GM13977 (cell line): Measurements from ENCODE around the gene POLN.

Experiments
- DNase-seq: peaks from one replicate; pipeline ENCODE4 v3.0.0; 2012; ENCODE audit warnings: low spot score
- in situ Hi-C: fragments of 300-500 bp; cut with MboI; formaldehyde crosslinking; loops from one replicate; pipeline ENCODE4 v1.12.0; 2022; ENCODE audit warnings: low sequenced_read_pairs, low pct_unique_long_range_greater_than_20kb, mixed read lengths, inconsistent platforms; ENCODE audit not compliant: unreplicated experiment
- TF ChIP-seq, protein P1 (sequence below): IDR thresholded peaks from 2 replicates; pipeline ENCODE4 v1.5.1; 2012; ENCODE audit warnings: mild to moderate bottlenecking, control low read depth; ENCODE audit not compliant: insufficient read depth; ENCODE audit errors: extremely low read depth, missing control alignments

Gene POLN

DNA sequence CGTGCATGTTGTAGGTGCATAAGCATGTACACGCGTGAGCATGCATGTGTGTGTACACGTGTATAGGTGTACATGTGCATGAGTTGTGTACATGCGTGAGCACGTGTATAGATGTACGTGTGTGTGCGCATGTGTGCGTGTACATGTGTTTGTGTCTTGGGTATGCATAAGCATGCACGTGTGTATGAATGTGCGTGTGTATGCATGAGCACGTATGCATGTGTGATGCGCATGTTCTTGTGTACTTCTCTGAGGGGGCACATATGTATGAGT lies 173.8 kb downstream of the POLN start:
- in situ Hi-C loops: no loop called here

DNA sequence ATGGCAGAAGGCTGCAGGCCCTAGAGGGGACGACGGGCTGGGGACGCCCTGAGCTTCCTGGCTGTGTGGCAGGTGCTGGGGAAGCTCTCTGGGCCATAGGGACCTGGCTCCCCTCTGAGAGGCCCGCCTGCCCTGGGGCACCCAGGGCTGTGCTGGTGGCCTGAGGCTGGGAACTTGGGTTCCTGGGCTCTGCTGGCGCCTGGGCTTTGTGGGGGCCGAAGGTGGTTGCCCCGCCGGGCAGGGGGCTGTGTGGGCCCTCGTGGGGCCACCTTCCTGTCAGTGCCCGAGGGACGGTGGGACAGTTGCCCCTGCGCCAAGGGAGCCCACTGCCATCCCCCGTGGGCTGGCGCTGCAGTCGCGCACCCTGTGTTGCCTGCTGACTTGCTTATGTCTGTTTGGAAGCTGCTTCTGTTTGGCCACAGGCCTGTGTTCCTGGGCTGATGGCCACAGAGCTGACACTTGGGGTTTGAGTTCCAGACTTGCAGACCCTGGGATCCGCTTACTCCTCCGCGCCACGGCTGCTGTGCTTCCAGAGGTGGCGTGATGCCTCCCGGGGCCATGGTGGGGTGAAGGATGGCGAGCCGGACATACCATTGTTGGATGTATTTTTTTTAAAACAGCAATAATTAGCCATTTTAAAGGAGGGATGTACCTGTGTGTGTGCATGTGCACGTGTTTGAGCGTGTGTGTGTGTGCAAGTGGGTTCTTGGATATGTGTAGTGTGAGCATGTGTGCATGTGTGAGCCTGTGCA lies 174.3 kb downstream of the POLN start:
- TF ChIP-seq, protein P1, sequence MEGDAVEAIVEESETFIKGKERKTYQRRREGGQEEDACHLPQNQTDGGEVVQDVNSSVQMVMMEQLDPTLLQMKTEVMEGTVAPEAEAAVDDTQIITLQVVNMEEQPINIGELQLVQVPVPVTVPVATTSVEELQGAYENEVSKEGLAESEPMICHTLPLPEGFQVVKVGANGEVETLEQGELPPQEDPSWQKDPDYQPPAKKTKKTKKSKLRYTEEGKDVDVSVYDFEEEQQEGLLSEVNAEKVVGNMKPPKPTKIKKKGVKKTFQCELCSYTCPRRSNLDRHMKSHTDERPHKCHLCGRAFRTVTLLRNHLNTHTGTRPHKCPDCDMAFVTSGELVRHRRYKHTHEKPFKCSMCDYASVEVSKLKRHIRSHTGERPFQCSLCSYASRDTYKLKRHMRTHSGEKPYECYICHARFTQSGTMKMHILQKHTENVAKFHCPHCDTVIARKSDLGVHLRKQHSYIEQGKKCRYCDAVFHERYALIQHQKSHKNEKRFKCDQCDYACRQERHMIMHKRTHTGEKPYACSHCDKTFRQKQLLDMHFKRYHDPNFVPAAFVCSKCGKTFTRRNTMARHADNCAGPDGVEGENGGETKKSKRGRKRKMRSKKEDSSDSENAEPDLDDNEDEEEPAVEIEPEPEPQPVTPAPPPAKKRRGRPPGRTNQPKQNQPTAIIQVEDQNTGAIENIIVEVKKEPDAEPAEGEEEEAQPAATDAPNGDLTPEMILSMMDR: no peak
- in situ Hi-C loops: no loop called here
- DNase-seq: no peak

More for the DNA sequence above, 173.8 kb downstream of the POLN start:
- DNase-seq: peak; percentile 24
- TF ChIP-seq, protein P1: no peak

DNA sequence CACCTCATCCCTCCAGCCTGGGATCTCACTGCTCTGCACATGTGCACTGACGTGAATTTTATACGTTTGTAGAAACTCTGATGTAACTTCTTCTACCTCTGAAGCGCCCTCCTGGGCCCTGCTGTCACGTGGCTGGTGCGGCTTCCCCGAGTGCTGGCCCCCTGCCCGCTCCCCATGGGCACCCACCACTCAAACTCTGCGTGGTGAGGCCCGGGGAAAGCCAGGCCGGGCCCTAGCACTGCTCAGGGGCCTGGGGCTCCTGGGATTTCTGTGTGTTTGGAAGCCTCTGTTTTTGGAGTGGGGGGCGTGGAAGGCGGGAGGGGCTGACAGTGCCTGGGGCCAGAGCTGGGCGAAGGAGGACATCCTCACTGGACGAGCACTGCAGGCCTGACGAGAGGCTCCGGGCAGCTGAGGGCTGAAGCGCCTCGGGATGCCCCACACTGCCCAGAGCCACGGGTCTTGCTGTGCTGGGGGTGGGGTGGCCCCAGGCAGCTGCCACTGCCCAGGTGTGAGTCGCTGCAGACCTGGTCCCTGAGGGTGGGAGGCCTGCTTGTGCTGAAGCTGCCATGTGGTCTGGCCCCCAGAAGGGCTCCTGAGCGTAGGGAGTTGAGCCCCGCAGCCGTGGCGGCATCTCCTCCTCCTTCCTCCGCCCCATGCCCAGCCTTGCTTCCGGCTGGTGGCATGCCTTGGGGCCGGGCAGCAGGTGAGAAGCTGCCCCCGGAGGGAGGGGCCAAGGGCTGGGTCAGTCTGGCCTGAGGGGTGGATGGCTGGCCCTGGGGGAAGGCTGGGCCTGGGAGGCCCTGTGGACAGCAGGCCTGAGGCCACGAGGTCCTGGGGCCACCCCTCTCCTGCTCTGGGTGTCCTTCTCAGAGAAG lies 175.1 kb downstream of the POLN start:
- in situ Hi-C loops: no loop called here

DNA sequence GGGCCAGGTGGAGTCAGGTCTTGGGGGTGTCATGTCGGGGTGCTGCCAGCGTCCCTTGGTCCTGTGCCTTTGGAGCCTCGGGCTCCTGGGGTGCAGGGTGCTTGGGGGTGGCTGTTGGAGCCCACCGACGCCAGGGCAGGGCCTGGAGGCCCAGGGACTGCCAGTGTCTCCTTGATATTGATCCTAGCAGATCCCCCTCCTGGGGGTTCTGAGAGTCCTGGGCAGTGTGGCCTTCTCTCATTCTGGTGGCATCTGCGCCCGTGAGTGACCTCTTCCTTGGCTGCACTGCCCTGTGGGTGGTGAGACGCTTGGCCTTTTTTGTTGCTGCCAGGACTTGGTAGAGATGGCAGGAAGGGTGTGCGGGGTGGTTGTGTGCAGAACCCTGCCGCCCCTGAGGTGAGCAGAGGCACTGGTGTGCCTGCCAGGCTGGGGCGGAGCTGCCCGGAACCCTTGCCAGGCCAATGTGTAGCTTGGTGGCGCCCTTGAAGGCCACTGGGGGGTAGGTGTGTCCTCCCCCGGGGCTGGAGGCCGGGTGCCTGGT lies 175.8 kb downstream of the POLN start:
- DNase-seq: peak; percentile 41
- TF ChIP-seq, protein P1: no peak
- in situ Hi-C loops: no loop called here

More for the DNA sequence above, 175.1 kb downstream of the POLN start:
- DNase-seq: no peak
- TF ChIP-seq, protein P1: no peak

DNA sequence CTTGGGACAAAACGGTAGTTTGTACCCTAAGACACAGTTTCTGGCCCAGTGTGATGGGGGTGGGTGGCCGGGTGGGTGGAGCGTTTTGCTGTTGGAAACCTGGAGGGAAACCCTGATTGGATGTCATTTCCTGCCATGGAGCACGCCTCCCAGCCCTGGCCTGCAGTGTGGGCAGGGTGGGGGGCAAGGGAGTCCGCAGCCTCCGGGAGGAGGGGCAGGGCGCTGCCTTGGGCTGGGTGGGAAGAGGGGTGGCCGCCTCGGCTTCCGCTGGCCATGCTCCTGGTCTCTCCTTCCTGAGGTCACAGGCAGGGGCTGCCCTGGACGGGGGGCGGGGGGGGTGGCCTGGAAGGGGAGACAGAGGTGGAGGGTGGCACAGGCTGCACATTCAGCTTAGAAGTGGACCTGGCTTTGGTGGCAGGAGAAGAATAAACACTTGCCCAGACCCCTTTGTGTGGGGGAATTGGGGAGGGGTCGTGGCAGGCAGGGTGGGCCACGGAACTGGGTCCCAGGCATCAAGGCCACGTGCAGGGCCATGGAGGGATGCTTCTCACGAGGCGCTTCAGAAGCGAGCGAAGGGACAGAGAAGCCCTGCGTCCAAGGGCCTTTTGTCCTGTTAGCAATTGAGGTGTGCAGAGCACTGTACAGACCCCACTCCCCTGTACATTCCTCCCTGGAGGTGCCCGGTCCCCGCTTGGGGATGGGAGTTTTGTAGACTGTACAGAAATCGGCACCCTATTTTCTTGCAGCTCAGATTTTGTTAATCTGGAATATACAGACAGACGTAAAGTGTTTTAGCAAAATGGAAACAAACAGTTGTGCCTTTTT lies 176.6 kb downstream of the POLN start:
- DNase-seq: no peak
- TF ChIP-seq, protein P1: no peak
- in situ Hi-C loops: no loop called here
